Measurements from ENCODE around the gene CNTNAP5. TPM values are rescaled to one million over a fixed set of nuclear protein-coding genes. Genes with fewer than 3 reads are reported as not detected.

CNTNAP5 gene
- total RNA-seq, 4 donors from 2014 or later, result not detected

DNA sequence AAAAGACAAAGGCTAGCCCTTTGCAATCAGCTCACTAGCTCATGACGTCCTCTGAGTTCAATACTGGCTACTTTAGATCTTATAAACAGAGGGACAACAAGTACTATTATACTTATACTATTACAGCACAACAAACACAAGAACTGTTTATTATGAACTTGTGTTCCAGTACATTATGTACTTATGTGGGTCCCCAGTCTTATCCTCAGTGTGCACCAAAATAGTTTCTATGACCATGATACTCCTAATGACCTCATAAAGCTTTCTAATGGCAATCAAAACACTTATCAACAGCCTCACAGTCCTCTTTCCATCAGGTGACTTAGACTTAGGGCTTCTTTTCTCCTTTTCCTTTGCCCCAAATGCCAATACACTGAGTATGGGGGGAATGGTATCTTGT lies 614.4 kb downstream of the CNTNAP5 start:
- intact Hi-C loops (cut with DNase I; ENCODE audit: low total_unique reads) (no loop called here), in situ Hi-C loops (cut with MboI; ENCODE audit: low sequenced_read_pairs in 4 of 4) (no loop called here)
- Histone ChIP-seq H3K9me3 (no peaks in the 10 kb centered on the region), H3K4me3 (no peak overlapping the region), H3K4me1 (no peaks in the 10 kb centered on the region), H3K27me3 (no peaks in the 10 kb centered on the region), H3K27ac (no peak overlapping the region), H3K36me3 (no peaks in the 10 kb centered on the region)
- no peak for DNase-seq
- no peak for ATAC-seq
- TF ChIP-seq POLR2A (IDR thresholded peaks at IDR 0.05), result no peak
- TF ChIP-seq, protein P1, sequence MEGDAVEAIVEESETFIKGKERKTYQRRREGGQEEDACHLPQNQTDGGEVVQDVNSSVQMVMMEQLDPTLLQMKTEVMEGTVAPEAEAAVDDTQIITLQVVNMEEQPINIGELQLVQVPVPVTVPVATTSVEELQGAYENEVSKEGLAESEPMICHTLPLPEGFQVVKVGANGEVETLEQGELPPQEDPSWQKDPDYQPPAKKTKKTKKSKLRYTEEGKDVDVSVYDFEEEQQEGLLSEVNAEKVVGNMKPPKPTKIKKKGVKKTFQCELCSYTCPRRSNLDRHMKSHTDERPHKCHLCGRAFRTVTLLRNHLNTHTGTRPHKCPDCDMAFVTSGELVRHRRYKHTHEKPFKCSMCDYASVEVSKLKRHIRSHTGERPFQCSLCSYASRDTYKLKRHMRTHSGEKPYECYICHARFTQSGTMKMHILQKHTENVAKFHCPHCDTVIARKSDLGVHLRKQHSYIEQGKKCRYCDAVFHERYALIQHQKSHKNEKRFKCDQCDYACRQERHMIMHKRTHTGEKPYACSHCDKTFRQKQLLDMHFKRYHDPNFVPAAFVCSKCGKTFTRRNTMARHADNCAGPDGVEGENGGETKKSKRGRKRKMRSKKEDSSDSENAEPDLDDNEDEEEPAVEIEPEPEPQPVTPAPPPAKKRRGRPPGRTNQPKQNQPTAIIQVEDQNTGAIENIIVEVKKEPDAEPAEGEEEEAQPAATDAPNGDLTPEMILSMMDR (IDR thresholded peaks at IDR 0.05 in 4 of 5, conservative IDR thresholded peaks at IDR 0.05 in 1 of 5), result no peak

DNA sequence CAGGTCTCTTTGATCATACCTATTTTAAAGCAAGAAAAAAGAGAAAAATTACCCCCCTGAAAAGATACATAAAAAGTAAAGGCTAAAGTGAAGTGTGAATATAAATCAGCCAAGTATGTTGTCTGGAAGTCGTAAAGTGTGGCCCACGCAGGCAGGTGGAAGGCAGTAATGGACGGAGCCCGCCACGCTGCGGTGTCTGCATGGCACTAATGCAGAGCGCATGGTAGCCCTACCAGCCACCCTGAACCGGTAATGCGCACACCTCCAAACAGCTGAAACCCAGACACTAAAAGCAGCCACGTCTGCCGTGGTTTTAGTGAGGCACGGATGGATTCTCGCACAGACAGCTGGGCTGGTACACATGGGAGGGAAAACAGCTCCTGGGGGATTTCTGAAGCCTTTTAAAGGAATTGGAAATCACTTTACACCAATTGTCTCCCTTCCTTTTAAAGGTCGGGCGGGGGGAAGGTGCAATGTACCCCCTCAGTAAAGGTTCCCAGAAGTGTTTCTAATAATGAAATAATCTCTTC lies 615.2 kb downstream of the CNTNAP5 start:
- Histone ChIP-seq H3K4me3 (no peak overlapping the region), H3K36me3 (no peaks in the 10 kb centered on the region), H3K9me3 (no peaks in the 10 kb centered on the region), H3K4me1 (no peaks in the 10 kb centered on the region), H3K27ac (no peak overlapping the region), H3K27me3 (no peaks in the 10 kb centered on the region)
- in situ Hi-C loops (cut with MboI; ENCODE audit: low sequenced_read_pairs in 4 of 4) (no loop called here), intact Hi-C loops (cut with DNase I; ENCODE audit: low total_unique reads) (no loop called here)
- TF ChIP-seq, protein P1 (IDR thresholded peaks at IDR 0.05 in 4 of 5, conservative IDR thresholded peaks at IDR 0.05 in 1 of 5), result no peak
- no peak for TF ChIP-seq POLR2A (IDR thresholded peaks at IDR 0.05)
- ATAC-seq (no peak), DNase-seq (no peak)

DNA sequence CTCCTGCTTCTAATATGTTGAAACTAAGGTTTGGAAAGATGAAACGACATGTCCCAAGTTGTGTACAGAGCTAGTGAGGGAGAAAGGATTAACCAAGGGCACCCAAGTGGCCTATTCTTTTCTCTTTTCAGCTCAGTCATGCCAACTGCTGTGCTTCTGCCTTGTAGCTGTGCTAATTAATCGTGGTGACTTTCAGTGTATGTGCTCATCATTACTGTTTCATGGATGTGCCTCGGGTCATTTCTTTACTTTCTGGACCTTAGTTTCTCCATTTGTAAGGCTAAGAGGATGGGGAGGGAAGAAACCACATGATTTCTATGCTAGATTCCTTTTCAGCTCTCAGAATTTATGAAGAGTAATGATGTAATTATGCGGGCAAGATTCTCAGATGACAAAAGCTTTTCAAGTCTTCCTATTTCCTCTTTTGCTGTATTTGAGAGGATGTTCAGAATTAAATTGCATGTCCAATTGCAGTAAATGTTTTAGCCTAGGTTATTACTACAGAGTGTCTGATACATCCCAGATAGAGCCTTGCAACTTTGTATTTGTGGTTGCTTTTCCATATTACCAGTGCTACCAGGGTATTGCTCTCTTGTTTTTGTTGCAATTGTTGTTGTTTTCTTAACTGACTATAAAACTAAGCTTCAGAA lies 621.2 kb downstream of the CNTNAP5 start:
- DNase-seq, result no peak
- no peak for TF ChIP-seq POLR2A (IDR thresholded peaks at IDR 0.05)
- TF ChIP-seq, protein P1 (IDR thresholded peaks at IDR 0.05 in 4 of 5, conservative IDR thresholded peaks at IDR 0.05 in 1 of 5), result no peak
- Histone ChIP-seq H3K27ac (no peak overlapping the region), H3K9me3 (no peaks in the 10 kb centered on the region), H3K4me1 (no peaks in the 10 kb centered on the region), H3K36me3 (no peaks in the 10 kb centered on the region), H3K27me3 (no peaks in the 10 kb centered on the region), H3K4me3 (no peak overlapping the region)
- in situ Hi-C loops (cut with MboI; ENCODE audit: low sequenced_read_pairs in 4 of 4), result no loop called here
- intact Hi-C loops (cut with DNase I; ENCODE audit: low total_unique reads), result no loop called here
- ATAC-seq, result no peak

DNA sequence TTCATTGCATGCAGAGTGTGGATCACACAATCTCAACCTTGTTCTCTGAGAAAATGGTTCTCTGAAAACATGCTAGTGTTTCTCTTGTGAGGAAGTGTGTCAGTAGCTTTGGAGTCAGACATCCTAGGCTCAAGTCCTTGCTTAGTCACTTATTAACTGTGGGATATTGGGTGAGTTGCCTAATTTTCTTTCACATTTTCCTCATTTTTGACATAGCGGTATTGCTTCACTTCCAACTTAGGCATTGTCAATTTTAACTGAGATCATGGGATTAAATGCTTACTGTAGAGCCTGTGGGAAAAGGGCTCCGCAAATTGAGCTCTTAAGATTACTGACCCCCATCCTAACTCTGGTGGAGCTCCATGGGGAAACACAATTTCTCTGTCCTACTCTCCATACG lies 622.2 kb downstream of the CNTNAP5 start:
- Histone ChIP-seq H3K27me3 (no peaks in the 10 kb centered on the region), H3K4me3 (no peak overlapping the region), H3K9me3 (no peaks in the 10 kb centered on the region), H3K4me1 (no peaks in the 10 kb centered on the region), H3K27ac (no peak overlapping the region), H3K36me3 (no peaks in the 10 kb centered on the region)
- no peak for ATAC-seq
- in situ Hi-C loops (cut with MboI; ENCODE audit: low sequenced_read_pairs in 4 of 4) (no loop called here), intact Hi-C loops (cut with DNase I; ENCODE audit: low total_unique reads) (no loop called here)
- DNase-seq, result no peak
- TF ChIP-seq, protein P1 (IDR thresholded peaks at IDR 0.05 in 4 of 5, conservative IDR thresholded peaks at IDR 0.05 in 1 of 5), result no peak
- no peak for TF ChIP-seq POLR2A (IDR thresholded peaks at IDR 0.05)

DNA sequence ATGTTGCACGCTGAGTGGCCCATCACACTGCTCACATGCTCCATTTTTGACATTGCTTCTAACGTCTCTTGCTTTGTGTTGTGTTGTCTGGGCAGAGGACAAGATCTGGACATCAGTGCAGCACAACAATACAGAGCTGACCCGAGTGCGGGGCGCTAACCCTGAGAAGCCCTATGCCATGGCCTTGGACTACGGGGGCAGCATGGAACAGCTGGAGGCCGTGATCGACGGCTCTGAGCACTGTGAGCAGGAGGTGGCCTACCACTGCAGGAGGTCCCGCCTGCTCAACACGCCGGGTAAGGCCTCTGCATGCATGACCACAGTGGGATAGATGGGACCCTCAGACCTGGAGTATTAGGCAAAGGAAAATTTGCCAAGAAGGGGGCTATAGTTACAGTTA lies 622.6 kb downstream of the CNTNAP5 start:
- Histone ChIP-seq H3K27me3 (no peaks in the 10 kb centered on the region), H3K9me3 (no peaks in the 10 kb centered on the region), H3K4me3 (no peak overlapping the region), H3K27ac (no peak overlapping the region), H3K4me1 (no peaks in the 10 kb centered on the region), H3K36me3 (no peaks in the 10 kb centered on the region)
- ATAC-seq (no peak), DNase-seq (no peak)
- TF ChIP-seq, protein P1 (IDR thresholded peaks at IDR 0.05 in 4 of 5, conservative IDR thresholded peaks at IDR 0.05 in 1 of 5), result no peak
- no peak for TF ChIP-seq POLR2A (IDR thresholded peaks at IDR 0.05)
- intact Hi-C loops (cut with DNase I; ENCODE audit: low total_unique reads), result no loop called here
- in situ Hi-C loops (cut with MboI; ENCODE audit: low sequenced_read_pairs in 4 of 4), result no loop called here

Data from gastrocnemius medialis (tissue), 4 donors.